Fibroblast of lung (primary cell): ENCODE measurements around the gene CSNK1D. TPM values are rescaled to one million over a fixed set of nuclear protein-coding genes. Genes with fewer than 3 reads are reported as not detected.

ENCODE experiments used
- DNase-seq, 2 donors: peaks; one replicate each; pipeline versions ENCODE4 v3.0.0 to v3.0.0-alpha.2; 2010; ENCODE audit warnings: low read depth in 2 of 2
- H2AFZ ChIP-seq: 2 replicates; pipeline ENCODE4 v1.5.1; 2012; ENCODE audit warnings: low read length, control low read depth, inconsistent platforms
- H3K27ac ChIP-seq: 2 replicates; pipeline ENCODE4 v1.5.1; 2011; ENCODE audit warnings: low read length, control low read depth; ENCODE audit not compliant: insufficient read depth
- H3K27me3 ChIP-seq: 2 replicates; pipeline ENCODE4 v1.5.1; 2011; ENCODE audit warnings: mild to moderate bottlenecking, low read length; ENCODE audit not compliant: control insufficient read depth, insufficient read depth
- H3K36me3 ChIP-seq: 2 replicates; pipeline ENCODE4 v1.5.1; 2011; ENCODE audit warnings: low read length; ENCODE audit not compliant: control insufficient read depth, insufficient read depth
- H3K4me1 ChIP-seq: 2 replicates; pipeline ENCODE4 v1.5.1; 2011; ENCODE audit warnings: low read length; ENCODE audit not compliant: control insufficient read depth, insufficient read depth; ENCODE audit errors: extremely low read depth
- H3K4me2 ChIP-seq: 2 replicates; pipeline ENCODE4 v1.5.1; 2011; ENCODE audit warnings: low read length, control low read depth; ENCODE audit not compliant: insufficient read depth; ENCODE audit errors: extremely low read depth
- H3K4me3 ChIP-seq, 4 experiments: fragments of 200-600 bp in 1 of 4; sonication (generic) in 1 of 4; replicated peaks in 1 of 4; 2 replicates each; pipeline ENCODE4 v1.5.1; 2011 to 2016; ENCODE audit warnings: low read length in 4 of 4, low read depth in 3 of 4, mild to moderate bottlenecking in 3 of 4, control low read depth in 2 of 4, inconsistent platforms in 1 of 4, mixed read lengths in 1 of 4; ENCODE audit not compliant: insufficient read depth in 1 of 4; ENCODE audit errors: control extremely low read depth in 1 of 4
- H3K79me2 ChIP-seq: 2 replicates; pipeline ENCODE4 v1.5.1; 2012; ENCODE audit warnings: mild to moderate bottlenecking, low read length, inconsistent platforms; ENCODE audit not compliant: control insufficient read depth, insufficient read depth
- H3K9ac ChIP-seq: 2 replicates; pipeline ENCODE4 v1.5.1; 2011; ENCODE audit warnings: mild to moderate bottlenecking, low read length, control low read depth; ENCODE audit not compliant: insufficient read depth
- H3K9me3 ChIP-seq: 2 replicates; pipeline ENCODE4 v1.5.1; 2012; ENCODE audit warnings: low read depth, low read length; ENCODE audit not compliant: control insufficient read depth, insufficient read depth
- H4K20me1 ChIP-seq: 2 replicates; pipeline ENCODE4 v1.5.1; 2011; ENCODE audit warnings: low read length; ENCODE audit not compliant: control insufficient read depth, insufficient read depth; ENCODE audit errors: extremely low read depth
- CTCF ChIP-seq, 2 donors: IDR thresholded peaks in 1 of 2; conservative IDR thresholded peaks in 1 of 2; 1 replicate in 1 of 2; 2 replicates in 1 of 2; pipeline ENCODE4 v1.5.1; 2011 to 2012; ENCODE audit warnings: low read length in 2 of 2, control low read depth in 1 of 2, inconsistent platforms in 1 of 2, low read depth in 1 of 2, mild to moderate bottlenecking in 1 of 2
- EZH2 ChIP-seq: IDR thresholded peaks from 2 replicates; pipeline ENCODE4 v1.5.1; 2012; ENCODE audit warnings: low read length, control low read depth, mild to moderate bottlenecking; ENCODE audit errors: missing control alignments
- polyA plus RNA-seq, 2 donors: library from polyadenylated mRNA; depleted of rRNA in 1 of 2; stranded (reverse) in 1 of 2; unstranded in 1 of 2; fragments of >200 nt; gene quantifications; 2 replicates each; pipeline ENCODE4 v1.2.1, GENCODE V29; 2011 to 2012; ENCODE audit warnings: missing spikeins in 1 of 2
- total RNA-seq: library from RNA; depleted of rRNA; stranded (reverse); fragments of >200 nt; gene quantifications from 2 replicates; pipeline ENCODE4 v1.2.1, GENCODE V29; 2014

Gene CSNK1D
- total and polyA plus RNA-seq, 2 donors (not counting 1 experiment from before 2014, with no cell fraction given), result 64.9 to 112 TPM

- H3K4me2 ChIP-seq, result no peak overlapping the region
- H3K27ac ChIP-seq, result no peak overlapping the region
- no peaks in the 10 kb centered on the region for H4K20me1 ChIP-seq
- no peak overlapping the region for H3K9ac ChIP-seq
- H3K9me3 ChIP-seq, result no peaks in the 10 kb centered on the region
- H3K4me1 ChIP-seq, result no peaks in the 10 kb centered on the region
- H3K27me3 ChIP-seq, result no peaks in the 10 kb centered on the region
- H3K79me2 ChIP-seq, result peaks cover 66% of the 10 kb centered on the region
- no peak overlapping the region for H2AFZ ChIP-seq
- TF ChIP-seq EZH2 (no peak), CTCF (conservative IDR thresholded peaks at IDR 0.05 in 1 of 2, IDR thresholded peaks at IDR 0.05 in 1 of 2; ENCODE audit: low read depth in 1 of 2, low read length in 2 of 2) (no peak)
- H3K4me3 ChIP-seq, result no peak overlapping the region
- H3K36me3 ChIP-seq, result peaks cover 61% of the 10 kb centered on the region
- DNase-seq, result no peak
Observed at GRCh38 chr17:82252511-82253178, 20.9 kb downstream of the CSNK1D start.

- Histone ChIP-seq H4K20me1 (no peaks in the 10 kb centered on the region), H3K79me2 (peaks cover 52% of the 10 kb centered on the region), H3K4me3 (no peak overlapping the region)
Observed at GRCh38 chr17:82250868-82251500, 22.5 kb downstream of the CSNK1D start.

More at GRCh38 chr17:82250868-82251500, 22.5 kb downstream of the CSNK1D start:
- Histone ChIP-seq H3K27ac (no peak overlapping the region), H2AFZ (no peak overlapping the region), H3K4me2 (no peak overlapping the region), H3K9ac (no peak overlapping the region), H3K36me3 (peaks cover 60% of the 10 kb centered on the region), H3K4me1 (peaks cover 9% of the 10 kb centered on the region), H3K9me3 (no peaks in the 10 kb centered on the region), H3K27me3 (no peaks in the 10 kb centered on the region)
- no peak for TF ChIP-seq EZH2
- TF ChIP-seq CTCF (conservative IDR thresholded peaks at IDR 0.05 in 1 of 2, IDR thresholded peaks at IDR 0.05 in 1 of 2; ENCODE audit: low read depth in 1 of 2, low read length in 2 of 2), result no peak
- DNase-seq, result no peak
